ENCODE measurements around the gene SEC31A.
"Not testable (repeated sequence)": the region's sequence is repeated elsewhere in the genome, so short reads cannot be mapped to it uniquely, and the experiment has no call there.

Gene SEC31A

GRCh38 chr4:82893942-82894341 is 3.0 kb upstream of the SEC31A start:
- Histone ChIP-seq H3K9ac (ENCODE audit: low read length in 2 of 2) (no peak overlapping the region), H3K9me3 (ENCODE audit: control insufficient read depth in 2 of 2, low read length in 2 of 2) (no peaks in the 10 kb centered on the region), H3K27ac (ENCODE audit: low read length) (no peak overlapping the region), H3K27me3 (ENCODE audit: control insufficient read depth in 1 of 2, insufficient read depth in 2 of 2, low read length in 2 of 2) (no peaks in the 10 kb centered on the region), H3K4me1 (ENCODE audit: control insufficient read depth, insufficient read depth, low read length) (peaks cover 3% of the 10 kb centered on the region), H3K4me3 (ENCODE audit: low read length in 2 of 2) (no peak overlapping the region), H3K36me3 (ENCODE audit: control insufficient read depth in 2 of 2, insufficient read depth in 2 of 2, low read length in 2 of 2) (peaks cover 0 to 9% of the 10 kb centered on the region in 2 donors)

- no peak overlapping the region for H3K27ac ChIP-seq (ENCODE audit: low read length)
- H3K4me3 ChIP-seq (ENCODE audit: low read length in 2 of 2), result no peak overlapping the region
- H3K9ac ChIP-seq (ENCODE audit: low read length in 2 of 2), result no peak overlapping the region
- peaks cover 3% of the 10 kb centered on the region for H3K4me1 ChIP-seq (ENCODE audit: control insufficient read depth, insufficient read depth, low read length)
- peaks cover 0 to 9% of the 10 kb centered on the region in 2 donors for H3K36me3 ChIP-seq (ENCODE audit: control insufficient read depth in 2 of 2, insufficient read depth in 2 of 2, low read length in 2 of 2)
- H3K27me3 ChIP-seq (ENCODE audit: control insufficient read depth in 1 of 2, insufficient read depth in 2 of 2, low read length in 2 of 2), result no peaks in the 10 kb centered on the region
- H3K9me3 ChIP-seq (ENCODE audit: control insufficient read depth in 2 of 2, low read length in 2 of 2), result no peaks in the 10 kb centered on the region
Measured at GRCh38 chr4:82892467-82892802, 1.5 kb upstream of the SEC31A start.

- Histone ChIP-seq H3K36me3 (ENCODE audit: control insufficient read depth in 2 of 2, insufficient read depth in 2 of 2, low read length in 2 of 2) (peaks cover 0 to 9% of the 10 kb centered on the region in 2 donors), H3K27ac (ENCODE audit: low read length) (peak overlapping the region; percentile 94), H3K27me3 (ENCODE audit: control insufficient read depth in 1 of 2, insufficient read depth in 2 of 2, low read length in 2 of 2) (no peaks in the 10 kb centered on the region), H3K4me3 (ENCODE audit: low read length in 2 of 2) (peak overlapping the region; percentile 89 to 94), H3K9me3 (ENCODE audit: control insufficient read depth in 2 of 2, low read length in 2 of 2) (no peaks in the 10 kb centered on the region), H3K4me1 (ENCODE audit: control insufficient read depth, insufficient read depth, low read length) (peaks cover 3% of the 10 kb centered on the region), H3K9ac (ENCODE audit: low read length in 2 of 2) (peak overlapping the region; percentile 91 to 95)
Measured at GRCh38 chr4:82891707-82892466, 934 bp upstream of the SEC31A start.

- H3K27ac ChIP-seq (ENCODE audit: low read length), result peak overlapping the region; percentile 94
- peak overlapping the region; percentile 90 to 95 for H3K9ac ChIP-seq (ENCODE audit: low read length in 2 of 2)
- no peaks in the 10 kb centered on the region for H3K27me3 ChIP-seq (ENCODE audit: control insufficient read depth in 1 of 2, insufficient read depth in 2 of 2, low read length in 2 of 2)
- peaks cover 0 to 9% of the 10 kb centered on the region in 2 donors for H3K36me3 ChIP-seq (ENCODE audit: control insufficient read depth in 2 of 2, insufficient read depth in 2 of 2, low read length in 2 of 2)
- no peaks in the 10 kb centered on the region for H3K9me3 ChIP-seq (ENCODE audit: control insufficient read depth in 2 of 2, low read length in 2 of 2)
- H3K4me1 ChIP-seq (ENCODE audit: control insufficient read depth, insufficient read depth, low read length), result peaks cover 3% of the 10 kb centered on the region
- H3K4me3 ChIP-seq (ENCODE audit: low read length in 2 of 2), result peak overlapping the region; percentile 89 to 94
Measured at GRCh38 chr4:82890528-82890900, 439 bp downstream of the SEC31A start.

- Histone ChIP-seq H3K27ac (ENCODE audit: low read length) (no peak overlapping the region), H3K4me3 (ENCODE audit: low read length in 2 of 2) (peak overlapping the region; percentile 89 to 94), H3K27me3 (ENCODE audit: control insufficient read depth in 1 of 2, insufficient read depth in 2 of 2, low read length in 2 of 2) (no peaks in the 10 kb centered on the region), H3K4me1 (ENCODE audit: control insufficient read depth, insufficient read depth, low read length) (peaks cover 3% of the 10 kb centered on the region), H3K9ac (ENCODE audit: low read length in 2 of 2) (no peak overlapping the region), H3K36me3 (ENCODE audit: control insufficient read depth in 2 of 2, insufficient read depth in 2 of 2, low read length in 2 of 2) (peaks cover 0 to 5% of the 10 kb centered on the region in 2 donors), H3K9me3 (ENCODE audit: control insufficient read depth in 2 of 2, low read length in 2 of 2) (no peaks in the 10 kb centered on the region)
Measured at GRCh38 chr4:82889287-82889686, 1.7 kb downstream of the SEC31A start.

GRCh38 chr4:82886147-82886942 is 4.6 kb downstream of the SEC31A start:
- peaks cover 3% of the 10 kb centered on the region for H3K4me1 ChIP-seq (ENCODE audit: control insufficient read depth, insufficient read depth, low read length)

GRCh38 chr4:82885410-82885809 is 5.5 kb downstream of the SEC31A start:
- Histone ChIP-seq H3K36me3 (ENCODE audit: control insufficient read depth in 2 of 2, insufficient read depth in 2 of 2, low read length in 2 of 2) (no peaks in the 10 kb centered on the region), H3K27me3 (ENCODE audit: control insufficient read depth in 1 of 2, insufficient read depth in 2 of 2, low read length in 2 of 2) (no peaks in the 10 kb centered on the region), H3K4me1 (ENCODE audit: control insufficient read depth, insufficient read depth, low read length) (peaks cover 3% of the 10 kb centered on the region), H3K4me3 (ENCODE audit: low read length in 2 of 2) (no peak overlapping the region), H3K27ac (ENCODE audit: low read length) (no peak overlapping the region), H3K9ac (ENCODE audit: low read length in 2 of 2) (no peak overlapping the region), H3K9me3 (ENCODE audit: control insufficient read depth in 2 of 2, low read length in 2 of 2) (no peaks in the 10 kb centered on the region)

More at GRCh38 chr4:82886147-82886942, 4.6 kb downstream of the SEC31A start:
- H3K4me3 ChIP-seq (ENCODE audit: low read length in 2 of 2), result peak overlapping the region in 1 of 2 donors; percentile 32
- H3K9me3 ChIP-seq (ENCODE audit: control insufficient read depth in 2 of 2, low read length in 2 of 2), result no peaks in the 10 kb centered on the region
- no peaks in the 10 kb centered on the region for H3K27me3 ChIP-seq (ENCODE audit: control insufficient read depth in 1 of 2, insufficient read depth in 2 of 2, low read length in 2 of 2)
- H3K27ac ChIP-seq (ENCODE audit: low read length), result no peak overlapping the region
- no peaks in the 10 kb centered on the region for H3K36me3 ChIP-seq (ENCODE audit: control insufficient read depth in 2 of 2, insufficient read depth in 2 of 2, low read length in 2 of 2)
- no peak overlapping the region for H3K9ac ChIP-seq (ENCODE audit: low read length in 2 of 2)

GRCh38 chr4:82868572-82868971 is 22.4 kb downstream of the SEC31A start:
- H3K4me3 ChIP-seq (ENCODE audit: low read length in 2 of 2), result no peak overlapping the region
- no peaks in the 10 kb centered on the region for H3K4me1 ChIP-seq (ENCODE audit: control insufficient read depth, insufficient read depth, low read length)
- no peak overlapping the region for H3K27ac ChIP-seq (ENCODE audit: low read length)
- no peaks in the 10 kb centered on the region for H3K9me3 ChIP-seq (ENCODE audit: control insufficient read depth in 2 of 2, low read length in 2 of 2)
- H3K27me3 ChIP-seq (ENCODE audit: control insufficient read depth in 1 of 2, insufficient read depth in 2 of 2, low read length in 2 of 2), result no peaks in the 10 kb centered on the region
- no peak overlapping the region for H3K9ac ChIP-seq (ENCODE audit: low read length in 2 of 2)
- H3K36me3 ChIP-seq (ENCODE audit: control insufficient read depth in 2 of 2, insufficient read depth in 2 of 2, low read length in 2 of 2), result peaks cover 33 to 37% of the 10 kb centered on the region in 2 donors

GRCh38 chr4:82866706-82867385 is 24.1 kb downstream of the SEC31A start:
- Histone ChIP-seq H3K27me3 (ENCODE audit: control insufficient read depth in 1 of 2, insufficient read depth in 2 of 2, low read length in 2 of 2) (no peaks in the 10 kb centered on the region), H3K9me3 (ENCODE audit: control insufficient read depth in 2 of 2, low read length in 2 of 2) (no peaks in the 10 kb centered on the region), H3K36me3 (ENCODE audit: control insufficient read depth in 2 of 2, insufficient read depth in 2 of 2, low read length in 2 of 2) (peaks cover 38 to 41% of the 10 kb centered on the region in 2 donors), H3K4me1 (ENCODE audit: control insufficient read depth, insufficient read depth, low read length) (no peaks in the 10 kb centered on the region), H3K27ac (ENCODE audit: low read length) (no peak overlapping the region), H3K4me3 (ENCODE audit: low read length in 2 of 2) (no peak overlapping the region), H3K9ac (ENCODE audit: low read length in 2 of 2) (no peak overlapping the region)

GRCh38 chr4:82866033-82866432 is 24.9 kb downstream of the SEC31A start:
- H3K9ac ChIP-seq (ENCODE audit: low read length in 2 of 2); H3K4me1 ChIP-seq (ENCODE audit: control insufficient read depth, insufficient read depth, low read length); H3K27me3 ChIP-seq (ENCODE audit: control insufficient read depth in 1 of 2, insufficient read depth in 2 of 2, low read length in 2 of 2); H3K27ac ChIP-seq (ENCODE audit: low read length); H3K4me3 ChIP-seq (ENCODE audit: low read length in 2 of 2); H3K9me3 ChIP-seq (ENCODE audit: control insufficient read depth in 2 of 2, low read length in 2 of 2): not testable (repeated sequence)
- peaks cover 32 to 39% of the 10 kb centered on the region in 2 donors for H3K36me3 ChIP-seq (ENCODE audit: control insufficient read depth in 2 of 2, insufficient read depth in 2 of 2, low read length in 2 of 2)
